ENCODE results near the gene BRPF3. TPM values are rescaled to one million over a fixed set of nuclear protein-coding genes. Genes with fewer than 3 reads are reported as not detected.

Gene BRPF3
- total RNA-seq, 2 donors from 2014 or later = 17.7 to 21.8 TPM

DNA sequence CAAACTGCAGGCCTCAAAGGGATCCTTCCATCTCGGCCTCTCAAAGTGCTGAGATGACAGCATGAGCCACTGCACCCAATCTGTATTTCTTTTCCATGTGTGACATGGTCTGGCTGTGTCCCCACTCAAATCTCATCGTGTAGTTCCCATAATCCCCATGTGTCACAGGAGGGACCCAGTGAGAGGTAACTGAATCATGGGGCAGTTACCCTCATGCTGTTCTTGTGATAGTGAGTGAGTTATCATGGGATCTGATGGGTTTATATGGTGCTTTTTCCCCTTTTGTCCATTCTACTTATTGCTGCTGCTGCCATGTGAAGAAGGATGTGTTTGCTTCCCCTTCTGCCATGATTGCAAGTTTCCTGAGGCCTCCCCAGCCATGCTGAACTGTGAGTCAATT, 10.3 kb upstream of the BRPF3 start:
- H3K36me3 Mint-ChIP-seq (ENCODE audit: low read depth) = no peaks in the 10 kb centered on the region
- H3K4me1 Mint-ChIP-seq = no peaks in the 10 kb centered on the region
- no peak overlapping the region for H3K4me3 Mint-ChIP-seq
- no peaks in the 10 kb centered on the region for H3K27me3 Mint-ChIP-seq
- H3K27ac Mint-ChIP-seq = no peak overlapping the region
- H3K9me3 Mint-ChIP-seq = peaks cover 7% of the 10 kb centered on the region
- no peak for ATAC-seq (replicated peaks)

- H3K9me3 Mint-ChIP-seq = peaks cover 5% of the 10 kb centered on the region
- H3K4me3 Mint-ChIP-seq = no peak overlapping the region
- H3K27me3 Mint-ChIP-seq = no peaks in the 10 kb centered on the region
- no peak for ATAC-seq (replicated peaks)
- H3K36me3 Mint-ChIP-seq (ENCODE audit: low read depth) = no peaks in the 10 kb centered on the region
- H3K4me1 Mint-ChIP-seq = no peaks in the 10 kb centered on the region
- no peak overlapping the region for H3K27ac Mint-ChIP-seq
Observed at GRCh38 chr6:36187446-36187845, 9.1 kb upstream of the BRPF3 start.

GRCh38 chr6:36195471-36196112, 952 bp upstream of the BRPF3 start:
- Mint-ChIP-seq H3K27me3 (no peaks in the 10 kb centered on the region), H3K9me3 (no peaks in the 10 kb centered on the region), H3K27ac (peak overlapping the region; percentile 76), H3K36me3 (ENCODE audit: low read depth) (peaks cover 11% of the 10 kb centered on the region), H3K4me1 (peaks cover 19% of the 10 kb centered on the region), H3K4me3 (peak overlapping the region; percentile 90)
- ATAC-seq (replicated peaks) = no peak

DNA sequence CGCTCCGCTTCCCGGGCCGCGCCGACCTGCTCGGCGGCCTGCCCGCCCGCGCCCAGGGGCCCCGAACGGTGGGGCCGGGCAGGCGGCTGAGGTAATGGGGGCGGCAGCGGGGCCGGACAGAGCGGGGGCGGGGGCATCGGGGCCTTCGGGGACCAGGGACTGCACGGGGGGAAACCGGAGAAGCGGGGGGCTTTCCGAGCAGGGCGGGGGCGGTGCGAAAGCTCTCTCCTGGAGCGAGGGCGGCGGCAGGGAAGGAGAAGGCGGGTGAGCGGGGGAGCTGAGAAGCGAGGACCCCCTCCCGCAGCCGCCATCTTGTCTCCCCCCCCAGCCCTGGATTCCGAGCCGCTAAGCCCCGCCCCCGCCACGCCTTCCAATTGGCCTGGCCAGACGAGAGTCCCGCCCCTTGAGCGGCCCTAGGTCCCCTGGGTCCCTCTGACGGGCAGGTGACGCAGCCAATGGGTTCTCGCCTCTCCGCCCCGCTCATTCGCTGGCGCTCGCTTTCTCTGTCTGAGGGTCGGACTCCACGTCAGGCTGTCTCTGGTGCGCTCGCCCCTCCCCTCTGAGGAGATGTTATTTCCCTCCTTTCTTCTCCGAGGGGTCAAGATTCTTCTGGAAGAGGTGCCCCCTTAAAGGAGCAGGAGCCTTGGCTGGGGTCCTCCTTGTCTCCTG, 470 bp downstream of the BRPF3 start:
- peaks cover 24% of the 10 kb centered on the region for H3K36me3 Mint-ChIP-seq (ENCODE audit: low read depth)
- H3K27ac Mint-ChIP-seq = peak overlapping the region; percentile 85
- no peaks in the 10 kb centered on the region for H3K9me3 Mint-ChIP-seq
- ATAC-seq (replicated peaks) = peak; percentile 95
- peaks cover 28% of the 10 kb centered on the region for H3K4me1 Mint-ChIP-seq
- no peaks in the 10 kb centered on the region for H3K27me3 Mint-ChIP-seq
- peak overlapping the region; percentile 90 for H3K4me3 Mint-ChIP-seq

DNA sequence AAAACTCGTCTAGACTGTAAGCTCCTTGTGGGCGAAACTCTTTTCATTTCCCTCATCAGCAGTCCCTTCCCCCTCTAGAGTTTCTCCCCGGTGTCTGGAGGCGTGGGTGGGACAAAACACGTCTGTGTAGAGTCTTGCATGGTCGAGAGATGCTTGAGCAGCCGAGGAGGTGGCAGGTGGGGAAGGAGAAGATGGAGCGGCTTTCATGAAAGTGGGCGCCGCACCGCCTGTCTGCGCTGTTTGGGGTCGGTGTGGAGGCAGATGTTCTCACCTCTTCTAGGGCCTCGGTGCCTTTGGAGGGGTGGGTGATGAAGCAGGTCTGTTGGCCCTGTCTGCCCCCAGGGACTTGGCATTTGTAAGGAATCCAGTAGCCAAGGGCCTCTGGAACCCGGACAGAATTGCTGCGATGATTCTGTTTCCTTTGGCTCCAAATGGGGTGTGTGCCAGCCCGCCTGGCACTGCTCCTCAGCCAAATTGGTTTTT, 1.2 kb downstream of the BRPF3 start:
- H3K9me3 Mint-ChIP-seq = no peaks in the 10 kb centered on the region
- peak overlapping the region; percentile 85 for H3K27ac Mint-ChIP-seq
- H3K4me1 Mint-ChIP-seq = peaks cover 36% of the 10 kb centered on the region
- peaks cover 32% of the 10 kb centered on the region for H3K36me3 Mint-ChIP-seq (ENCODE audit: low read depth)
- ATAC-seq (replicated peaks) = no peak
- peak overlapping the region; percentile 90 for H3K4me3 Mint-ChIP-seq
- H3K27me3 Mint-ChIP-seq = no peaks in the 10 kb centered on the region

DNA sequence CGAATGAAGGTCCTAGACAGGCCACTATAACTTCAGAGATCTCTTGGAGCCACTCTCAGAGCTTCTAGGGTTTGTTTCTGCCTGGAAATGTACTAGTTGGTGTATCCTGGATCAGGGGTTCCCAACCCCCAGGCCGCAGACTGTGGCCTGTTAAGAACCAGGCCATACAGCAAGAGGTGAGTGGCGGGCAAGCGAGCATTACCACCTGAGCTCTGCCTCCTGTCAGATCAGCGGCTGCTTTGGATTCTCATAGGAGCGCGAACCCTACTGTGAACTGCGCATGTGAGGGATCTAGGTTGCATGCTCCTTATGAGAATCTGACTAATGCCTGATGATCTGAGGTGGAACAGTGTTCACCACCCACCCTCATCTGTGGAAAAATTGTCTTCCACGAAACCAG, 2.4 kb downstream of the BRPF3 start:
- H3K27me3 Mint-ChIP-seq = no peaks in the 10 kb centered on the region
- no peak overlapping the region for H3K27ac Mint-ChIP-seq
- H3K36me3 Mint-ChIP-seq (ENCODE audit: low read depth) = peaks cover 41% of the 10 kb centered on the region
- H3K4me3 Mint-ChIP-seq = peak overlapping the region; percentile 90
- no peak for ATAC-seq (replicated peaks)
- H3K4me1 Mint-ChIP-seq = peaks cover 45% of the 10 kb centered on the region
- H3K9me3 Mint-ChIP-seq = no peaks in the 10 kb centered on the region

DNA sequence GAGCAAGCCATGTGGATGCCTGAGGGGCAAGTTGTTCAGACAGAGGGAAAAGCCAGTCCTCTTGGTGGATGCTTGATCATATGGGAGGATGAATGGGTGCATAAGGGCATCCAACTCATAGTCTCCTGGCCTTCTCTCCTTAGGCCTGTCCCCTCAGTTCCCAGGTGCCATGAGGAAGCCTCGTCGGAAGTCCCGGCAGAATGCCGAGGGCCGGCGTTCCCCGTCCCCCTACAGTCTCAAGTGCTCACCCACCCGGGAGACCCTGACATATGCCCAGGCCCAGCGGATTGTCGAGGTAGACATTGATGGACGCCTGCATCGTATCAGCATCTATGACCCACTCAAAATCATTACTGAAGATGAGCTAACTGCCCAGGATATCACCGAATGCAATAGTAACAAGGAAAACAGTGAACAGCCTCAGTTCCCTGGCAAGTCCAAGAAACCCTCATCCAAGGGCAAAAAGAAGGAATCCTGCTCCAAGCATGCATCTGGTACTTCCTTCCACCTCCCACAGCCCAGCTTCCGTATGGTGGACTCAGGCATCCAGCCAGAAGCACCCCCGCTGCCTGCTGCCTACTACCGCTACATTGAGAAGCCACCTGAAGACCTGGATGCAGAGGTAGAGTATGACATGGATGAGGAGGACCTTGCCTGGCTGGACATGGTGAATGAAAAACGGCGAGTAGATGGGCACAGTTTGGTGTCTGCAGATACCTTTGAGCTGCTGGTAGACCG, 3.8 kb downstream of the BRPF3 start:
- H3K36me3 Mint-ChIP-seq (ENCODE audit: low read depth) = peaks cover 46% of the 10 kb centered on the region

GRCh38 chr6:36200998-36201596, 4.6 kb downstream of the BRPF3 start:
- Mint-ChIP-seq H3K27me3 (no peaks in the 10 kb centered on the region), H3K9me3 (no peaks in the 10 kb centered on the region), H3K27ac (no peak overlapping the region), H3K4me1 (peaks cover 44% of the 10 kb centered on the region), H3K36me3 (ENCODE audit: low read depth) (peaks cover 54% of the 10 kb centered on the region), H3K4me3 (peak overlapping the region; percentile 59)
- no peak for ATAC-seq (replicated peaks)

More for the DNA sequence above, 3.8 kb downstream of the BRPF3 start:
- Mint-ChIP-seq H3K27me3 (no peaks in the 10 kb centered on the region), H3K4me3 (no peak overlapping the region), H3K4me1 (peaks cover 44% of the 10 kb centered on the region), H3K9me3 (no peaks in the 10 kb centered on the region), H3K27ac (no peak overlapping the region)
- ATAC-seq (replicated peaks) = no peak

DNA sequence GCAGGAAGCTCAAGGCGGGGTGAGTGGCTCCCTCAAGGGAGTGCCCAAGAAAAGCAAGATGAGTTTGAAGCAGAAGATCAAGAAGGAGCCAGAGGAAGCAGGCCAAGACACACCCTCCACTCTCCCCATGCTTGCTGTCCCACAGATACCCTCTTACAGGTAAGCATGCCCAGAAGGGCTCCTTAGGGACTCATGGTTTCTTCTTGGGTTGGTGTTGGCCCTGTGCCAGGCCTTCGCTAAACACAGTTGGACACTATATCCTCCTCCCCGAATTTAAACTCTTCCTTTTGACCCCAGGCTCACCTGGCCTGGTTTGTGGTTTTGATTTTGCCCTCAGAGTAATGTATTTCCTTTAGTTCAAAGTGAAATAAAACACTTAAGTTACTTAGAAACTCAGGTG, 5.1 kb downstream of the BRPF3 start:
- no peak overlapping the region for H3K27ac Mint-ChIP-seq
- no peaks in the 10 kb centered on the region for H3K27me3 Mint-ChIP-seq
- H3K4me3 Mint-ChIP-seq = peak overlapping the region; percentile 59
- H3K4me1 Mint-ChIP-seq = peaks cover 44% of the 10 kb centered on the region
- no peaks in the 10 kb centered on the region for H3K9me3 Mint-ChIP-seq
- H3K36me3 Mint-ChIP-seq (ENCODE audit: low read depth) = peaks cover 59% of the 10 kb centered on the region
- ATAC-seq (replicated peaks) = no peak

GRCh38 chr6:36202101-36202500, 5.6 kb downstream of the BRPF3 start:
- Mint-ChIP-seq H3K36me3 (ENCODE audit: low read depth) (peaks cover 64% of the 10 kb centered on the region), H3K27me3 (no peaks in the 10 kb centered on the region), H3K4me1 (peaks cover 44% of the 10 kb centered on the region), H3K9me3 (no peaks in the 10 kb centered on the region), H3K4me3 (peak overlapping the region; percentile 59), H3K27ac (no peak overlapping the region)
- ATAC-seq (replicated peaks) = no peak

DNA sequence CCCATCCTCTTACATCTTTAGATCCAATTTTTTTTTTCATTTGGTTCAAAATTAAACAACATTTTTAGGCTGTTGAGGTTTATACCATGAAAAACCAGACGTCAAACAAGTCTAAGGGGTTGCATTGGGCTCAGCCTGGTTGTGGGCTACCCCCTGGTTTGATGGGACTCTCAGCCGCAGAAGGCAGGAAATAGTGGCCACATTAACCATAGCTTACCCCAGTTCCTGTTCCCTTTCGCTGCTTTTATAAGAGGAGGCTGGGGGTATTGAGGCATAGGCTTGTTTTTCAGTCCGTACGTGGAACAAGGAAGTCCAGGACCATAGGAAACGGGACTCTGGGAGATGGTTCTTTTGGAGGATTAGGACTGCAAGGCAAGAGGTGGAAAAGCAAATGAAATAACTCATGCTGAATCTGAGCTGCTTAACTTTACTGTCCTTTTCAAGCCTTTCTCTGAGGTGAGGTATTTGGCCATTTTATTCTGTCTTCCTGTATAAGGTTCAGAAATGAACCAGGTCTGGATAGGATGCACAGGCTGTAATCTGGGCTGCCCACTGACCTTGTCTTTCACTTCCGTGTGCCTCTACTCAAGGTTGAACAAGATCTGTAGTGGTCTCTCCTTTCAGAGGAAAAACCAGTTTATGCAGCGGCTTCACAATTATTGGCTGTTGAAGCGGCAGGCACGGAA, 7.7 kb downstream of the BRPF3 start:
- Mint-ChIP-seq H3K4me1 (peaks cover 34% of the 10 kb centered on the region), H3K4me3 (peak overlapping the region; percentile 56), H3K27me3 (no peaks in the 10 kb centered on the region), H3K9me3 (no peaks in the 10 kb centered on the region), H3K27ac (peak overlapping the region; percentile 66), H3K36me3 (ENCODE audit: low read depth) (peaks cover 84% of the 10 kb centered on the region)
- peak; percentile 80 for ATAC-seq (replicated peaks)

DNA sequence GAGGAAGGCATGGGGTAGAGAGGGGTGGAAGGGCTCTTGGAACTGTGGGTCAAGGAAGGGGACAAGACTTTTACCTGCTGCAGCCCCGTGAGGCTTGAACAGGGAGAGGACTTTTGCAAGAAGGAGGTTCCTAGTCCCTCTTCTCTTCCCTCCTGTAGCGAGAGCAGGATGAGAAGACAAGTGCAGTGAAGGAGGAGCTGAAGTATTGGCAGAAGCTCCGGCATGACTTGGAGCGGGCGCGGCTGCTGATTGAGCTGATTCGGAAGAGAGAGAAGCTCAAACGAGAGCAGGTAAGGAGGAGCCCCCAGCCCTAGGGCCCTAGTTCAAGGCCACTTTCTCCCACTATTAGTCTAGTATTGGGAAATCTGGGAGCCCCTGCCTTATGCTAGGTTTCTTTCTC, 10.6 kb downstream of the BRPF3 start:
- Mint-ChIP-seq H3K9me3 (no peaks in the 10 kb centered on the region), H3K4me1 (peaks cover 20% of the 10 kb centered on the region), H3K4me3 (no peak overlapping the region), H3K36me3 (ENCODE audit: low read depth) (peaks cover 88% of the 10 kb centered on the region), H3K27ac (peak overlapping the region; percentile 17), H3K27me3 (no peaks in the 10 kb centered on the region)
- no peak for ATAC-seq (replicated peaks)

DNA sequence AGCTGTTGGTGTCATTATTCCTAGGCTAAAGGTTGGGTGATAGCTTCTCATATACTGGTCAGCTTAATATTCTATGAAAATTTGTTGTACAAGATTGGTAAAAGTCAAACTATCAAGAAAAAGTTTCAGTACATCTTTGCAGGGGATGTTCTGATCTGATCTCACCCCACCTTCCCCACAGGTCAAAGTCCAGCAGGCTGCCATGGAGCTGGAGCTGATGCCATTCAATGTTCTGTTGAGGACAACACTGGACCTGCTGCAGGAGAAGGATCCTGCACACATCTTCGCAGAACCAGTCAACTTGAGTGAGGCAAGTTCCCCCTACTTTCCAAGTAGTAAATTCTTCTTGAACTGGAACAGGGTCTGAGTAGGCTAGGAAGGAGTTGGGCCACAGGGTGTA, 13.1 kb downstream of the BRPF3 start:
- H3K36me3 Mint-ChIP-seq (ENCODE audit: low read depth) = peaks cover 97% of the 10 kb centered on the region
- no peak overlapping the region for H3K27ac Mint-ChIP-seq
- no peaks in the 10 kb centered on the region for H3K4me1 Mint-ChIP-seq
- H3K4me3 Mint-ChIP-seq = no peak overlapping the region
- ATAC-seq (replicated peaks) = no peak
- H3K9me3 Mint-ChIP-seq = no peaks in the 10 kb centered on the region
- no peaks in the 10 kb centered on the region for H3K27me3 Mint-ChIP-seq

GRCh38 chr6:36210182-36210581, 13.6 kb downstream of the BRPF3 start:
- Mint-ChIP-seq H3K9me3 (no peaks in the 10 kb centered on the region), H3K4me3 (no peak overlapping the region), H3K27me3 (no peaks in the 10 kb centered on the region), H3K36me3 (ENCODE audit: low read depth) (peaks cover 99% of the 10 kb centered on the region), H3K27ac (no peak overlapping the region), H3K4me1 (no peaks in the 10 kb centered on the region)
- ATAC-seq (replicated peaks) = no peak

Measured in activated T-helper 17 cell treated with anti-CD3 and anti-CD28 coated beads, Interleukin-2, amount 50 U/mL, for 72 hours (primary cell).